Endothelial cell of umbilical vein (primary cell): ENCODE measurements around the gene CBX5. TPM values are rescaled to one million over a fixed set of nuclear protein-coding genes. Genes with fewer than 3 reads are reported as not detected.
A peak's percentile ranks its signal among the peaks of the same experiment; 100 is the strongest.
"Not testable (repeated sequence)": the region's sequence is repeated elsewhere in the genome, so short reads cannot be mapped to it uniquely, and the experiment has no call there.

Source experiments
- BruUV-seq: library from RNA; stranded (reverse); fragments of 400-500 nt; replicated peaks from 2 replicates; lab custom pipeline; 2021; lab: Mats Ljungman, UMichigan
- CTCF ChIA-PET: fragments of 300-600, 350-600 bp; sonication (Branson Sonifier 250); formaldehyde crosslinking; loops from one replicate; lab custom pipeline; 2021; ENCODE audit warnings: antibody characterized with exemption, inconsistent platforms; lab: Charles Lee
- POLR2A ChIA-PET: fragments of 300-600, 350-600 bp; sonication (Branson Sonifier 250); formaldehyde crosslinking; loops from one replicate; lab custom pipeline; 2021; ENCODE audit warnings: antibody characterized with exemption, inconsistent platforms; lab: Charles Lee
- DNase-seq: peaks from one replicate; pipeline ENCODE4 v3.0.0-alpha.2; 2011; ENCODE audit warnings: low read depth, low spot score
- FAIRE-seq: peaks from 2 replicates; lab custom pipeline; 2011; peaks lifted over from hg19 to GRCh38; lab: Jason Lieb, UNC
- H2AFZ ChIP-seq: 2 replicates; pipeline ENCODE4 v1.6.0; 2012; ENCODE audit warnings: low read depth, low read length, control low read depth, inconsistent platforms
- H3K27ac ChIP-seq: 2 replicates; pipeline ENCODE4 v1.5.1; 2011; ENCODE audit warnings: low read depth, mild to moderate bottlenecking, control low read depth, low read length, moderate library complexity; ENCODE audit not compliant: insufficient read depth
- H3K27me3 ChIP-seq, 2 experiments: 2 replicates each; pipeline versions ENCODE4 v1.6.0 to v1.6.1; 2011; ENCODE audit warnings: low read length in 2 of 2, mixed read lengths in 1 of 2; ENCODE audit not compliant: control insufficient read depth in 2 of 2, insufficient read depth in 2 of 2
- H3K36me3 ChIP-seq, 2 experiments: 2 replicates in 1 of 2; 3 replicates in 1 of 2; pipeline ENCODE4 v1.5.1; 2011; ENCODE audit warnings: low read length in 2 of 2, mild to moderate bottlenecking in 1 of 2, moderate library complexity in 1 of 2; ENCODE audit not compliant: control insufficient read depth in 2 of 2, insufficient read depth in 2 of 2; ENCODE audit errors: extremely low read depth in 1 of 2
- H3K4me1 ChIP-seq: 3 replicates; pipeline ENCODE4 v1.5.1; 2011; ENCODE audit warnings: mild to moderate bottlenecking, low read length; ENCODE audit not compliant: control insufficient read depth, insufficient read depth; ENCODE audit errors: extremely low read depth
- H3K4me2 ChIP-seq: 2 replicates; pipeline ENCODE4 v1.6.1; 2011; ENCODE audit warnings: low read length, control low read depth, mixed read lengths; ENCODE audit not compliant: insufficient read depth
- H3K4me3 ChIP-seq, 3 experiments: fragments of 200-600 bp in 1 of 3; sonication (generic), shearing (Covaris generic) in 1 of 3; replicated peaks in 1 of 3; 2 replicates each; pipeline ENCODE4 v1.5.1; 2011 to 2016; ENCODE audit warnings: control low read depth in 3 of 3, low read length in 3 of 3, mild to moderate bottlenecking in 2 of 3, inconsistent platforms in 1 of 3, low read depth in 1 of 3, moderate library complexity in 1 of 3; ENCODE audit not compliant: insufficient read depth in 1 of 3
- H3K79me2 ChIP-seq: 2 replicates; pipeline ENCODE4 v1.6.0; 2012; ENCODE audit warnings: low read length, inconsistent platforms; ENCODE audit not compliant: control insufficient read depth, insufficient read depth
- H3K9ac ChIP-seq: replicated peaks from 2 replicates; pipeline ENCODE3; 2011; ENCODE audit warnings: low read length, control low read depth; ENCODE audit not compliant: insufficient read depth; ENCODE audit errors: extremely low read depth
- H3K9me1 ChIP-seq: replicated peaks from 3 replicates; pipeline ENCODE4 v1.6.0; 2011; ENCODE audit warnings: mild to moderate bottlenecking, low read length; ENCODE audit not compliant: control insufficient read depth, insufficient read depth; ENCODE audit errors: extremely low read depth
- H3K9me3 ChIP-seq: replicated peaks from 2 replicates; pipeline ENCODE4 v1.5.1; 2012; ENCODE audit warnings: low read length, inconsistent platforms; ENCODE audit not compliant: control insufficient read depth, insufficient read depth
- H4K20me1 ChIP-seq: replicated peaks from 2 replicates; pipeline ENCODE3; 2011; ENCODE audit warnings: mild to moderate bottlenecking, low read length; ENCODE audit not compliant: control insufficient read depth, insufficient read depth; ENCODE audit errors: extremely low read depth
- FOS ChIP-seq: IDR thresholded peaks from 2 replicates; pipeline ENCODE4 v1.6.1; 2011; ENCODE audit warnings: mild to moderate bottlenecking, low read length, moderate library complexity, borderline replicate concordance; ENCODE audit not compliant: insufficient read depth
- POLR2A ChIP-seq: IDR thresholded peaks from 2 replicates; pipeline ENCODE4 v1.6.1; 2012; ENCODE audit warnings: low read depth, mild to moderate bottlenecking, control low read depth, low read length
- POLR2AphosphoS5 ChIP-seq: IDR thresholded peaks from 2 replicates; pipeline ENCODE4 v1.6.1; 2012; ENCODE audit warnings: low read depth, mild to moderate bottlenecking, control low read depth, low read length, moderate library complexity; ENCODE audit not compliant: insufficient read depth
- dilution Hi-C: fragments of 300-500 bp; cut with MboI; formaldehyde crosslinking; loops from one replicate; pipeline ENCODE4 v1.15.0; 2019; ENCODE audit warnings: low sequenced_read_pairs; ENCODE audit not compliant: extremely low pct_ligation_motif_present
- intact Hi-C: fragments of 100-400 bp; cut with micrococcal nuclease; formaldehyde crosslinking; loops from one replicate; pipeline ENCODE4 v1.10.0; 2022
- polyA plus RNA-seq, 4 experiments: library from polyadenylated mRNA; depleted of rRNA in 3 of 4; stranded (reverse) in 3 of 4; unstranded in 1 of 4; fragments of >200 nt; gene quantifications; 2 replicates each; pipeline versions ENCODE4 v1.2.1 to v1.2.3, GENCODE V29; 2011 to 2012; ENCODE audit warnings: missing spikeins in 1 of 4
- total RNA-seq: library from RNA; stranded (reverse); gene quantifications from 2 replicates; pipeline ENCODE4 v1.2.3, GENCODE V29; 2021
- TF ChIP-seq, protein P1 (sequence below), 2 donors: IDR thresholded peaks; 1 replicate in 1 of 2; 2 replicates in 1 of 2; pipeline ENCODE4 v1.5.1; 2011; ENCODE audit warnings: low read length in 2 of 2, mild to moderate bottlenecking in 2 of 2, moderate library complexity in 2 of 2, control low read depth in 1 of 2, inconsistent platforms in 1 of 2, low read depth in 1 of 2; ENCODE audit not compliant: insufficient read depth in 1 of 2; ENCODE audit errors: extremely low read depth in 1 of 2

The CBX5 gene
- total and polyA plus RNA-seq, 2 donors (not counting 3 experiments of a cell fraction or from before 2014, with no cell fraction given), result 22.8 to 111 TPM

DNA sequence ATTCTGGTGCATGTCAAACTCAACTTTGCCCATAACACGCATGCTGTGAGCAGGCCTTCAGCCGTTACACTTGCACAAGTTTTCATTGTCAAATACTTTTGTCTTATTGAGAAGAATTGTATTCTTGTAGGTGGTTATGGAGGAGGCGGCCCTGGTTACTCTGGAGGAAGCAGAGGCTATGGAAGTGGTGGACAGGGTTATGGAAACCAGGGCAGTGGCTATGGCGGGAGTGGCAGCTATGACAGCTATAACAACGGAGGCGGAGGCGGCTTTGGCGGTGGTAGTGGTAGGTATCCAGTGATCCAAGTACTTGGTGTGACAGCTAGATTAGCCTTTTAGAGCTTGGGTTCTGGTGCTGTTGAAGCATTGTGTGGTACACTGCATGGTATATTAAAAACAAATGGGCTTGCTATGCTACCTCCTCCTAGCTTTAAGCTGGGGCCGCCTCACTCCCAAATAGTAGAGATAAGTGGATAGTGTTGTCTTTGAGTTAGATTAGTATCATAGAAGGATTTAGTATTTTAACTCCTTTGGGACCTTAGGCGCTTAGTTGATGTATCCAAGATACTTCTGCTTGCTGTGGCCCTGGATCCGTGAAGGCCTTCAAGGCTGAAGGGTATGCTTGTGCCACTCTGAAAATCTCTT lies 3.1 kb upstream of the CBX5 start:
- Histone ChIP-seq H3K27me3 (no peaks in the 10 kb centered on the region), H3K27ac (no peak overlapping the region), H3K79me2 (peaks cover 62% of the 10 kb centered on the region), H3K4me3 (peak overlapping the region; percentile 28 to 71 (median 61)), H3K4me1 (peaks cover 36% of the 10 kb centered on the region), H2AFZ (no peak overlapping the region), H3K9me1 (no peaks in the 10 kb centered on the region), H3K4me2 (peak overlapping the region; percentile 95), H4K20me1 (peaks cover 16% of the 10 kb centered on the region), H3K36me3 (peaks cover 20 to 37% of the 10 kb centered on the region in 2 experiments), H3K9ac (peak overlapping the region; percentile 84), H3K9me3 (no peaks in the 10 kb centered on the region)
- intact Hi-C loops (loop anchor here (5.0 kb wide), 2 partner anchors 129 to 149 kb away; no protein-coding TSS in a partner anchor), dilution Hi-C loops (no loop called here)
- ChIA-PET CTCF (interaction anchor here (0.5 to 3.2 kb wide), 3 partner anchors 32 to 87 kb away, joined by 3 to 17 read pairs (median 3); no protein-coding TSS in a partner anchor), POLR2A (interaction anchor here (1.9 kb wide), 1 partner anchor 9 kb away, joined by 3 read pairs; no protein-coding TSS in a partner anchor)
- no TSS peak for BruUV-seq
- FAIRE-seq (no peak), DNase-seq (no peak)
- no peak for TF ChIP-seq FOS
- TF ChIP-seq, protein P1, sequence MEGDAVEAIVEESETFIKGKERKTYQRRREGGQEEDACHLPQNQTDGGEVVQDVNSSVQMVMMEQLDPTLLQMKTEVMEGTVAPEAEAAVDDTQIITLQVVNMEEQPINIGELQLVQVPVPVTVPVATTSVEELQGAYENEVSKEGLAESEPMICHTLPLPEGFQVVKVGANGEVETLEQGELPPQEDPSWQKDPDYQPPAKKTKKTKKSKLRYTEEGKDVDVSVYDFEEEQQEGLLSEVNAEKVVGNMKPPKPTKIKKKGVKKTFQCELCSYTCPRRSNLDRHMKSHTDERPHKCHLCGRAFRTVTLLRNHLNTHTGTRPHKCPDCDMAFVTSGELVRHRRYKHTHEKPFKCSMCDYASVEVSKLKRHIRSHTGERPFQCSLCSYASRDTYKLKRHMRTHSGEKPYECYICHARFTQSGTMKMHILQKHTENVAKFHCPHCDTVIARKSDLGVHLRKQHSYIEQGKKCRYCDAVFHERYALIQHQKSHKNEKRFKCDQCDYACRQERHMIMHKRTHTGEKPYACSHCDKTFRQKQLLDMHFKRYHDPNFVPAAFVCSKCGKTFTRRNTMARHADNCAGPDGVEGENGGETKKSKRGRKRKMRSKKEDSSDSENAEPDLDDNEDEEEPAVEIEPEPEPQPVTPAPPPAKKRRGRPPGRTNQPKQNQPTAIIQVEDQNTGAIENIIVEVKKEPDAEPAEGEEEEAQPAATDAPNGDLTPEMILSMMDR (IDR thresholded peaks at IDR 0.05; ENCODE audit: extremely low read depth in 1 of 2, insufficient read depth in 1 of 2, low read depth in 1 of 2, low read length in 2 of 2), result no peak
- TF ChIP-seq POLR2AphosphoS5, result peak; percentile 0
- TF ChIP-seq POLR2A, result peak; percentile 28

DNA sequence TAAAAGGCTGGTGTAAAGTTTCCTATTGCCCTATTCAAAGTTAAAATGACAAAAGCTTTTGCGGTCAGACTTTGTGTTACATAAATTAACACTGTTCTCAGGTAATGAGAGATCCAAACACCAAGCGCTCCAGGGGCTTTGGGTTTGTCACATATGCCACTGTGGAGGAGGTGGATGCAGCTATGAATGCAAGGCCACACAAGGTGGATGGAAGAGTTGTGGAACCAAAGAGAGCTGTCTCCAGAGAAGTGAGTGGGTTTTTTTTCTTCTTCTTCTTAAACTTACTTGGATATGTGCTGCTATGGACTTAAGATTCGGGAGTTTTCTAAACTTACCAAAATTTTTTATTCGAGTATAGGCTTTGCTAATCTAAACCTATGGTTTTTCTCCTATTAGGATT lies 1.8 kb upstream of the CBX5 start:
- Histone ChIP-seq H3K36me3 (peaks cover 13 to 28% of the 10 kb centered on the region in 2 experiments), H3K4me2 (peak overlapping the region; percentile 95), H4K20me1 (peaks cover 14% of the 10 kb centered on the region), H3K27ac (peak overlapping the region; percentile 88), H3K9ac (peak overlapping the region; percentile 84), H3K4me3 (peak overlapping the region; percentile 28 to 71 (median 61)), H3K79me2 (peaks cover 76% of the 10 kb centered on the region), H3K4me1 (peaks cover 46% of the 10 kb centered on the region)
- intact Hi-C loops, result loop anchor here (5.0 kb wide), 2 partner anchors 131 to 151 kb away; no protein-coding TSS in a partner anchor
- FAIRE-seq, DNase-seq, H3K27me3 ChIP-seq, H2AFZ ChIP-seq, BruUV-seq, H3K9me3 ChIP-seq, dilution Hi-C loops, H3K9me1 ChIP-seq: not testable (repeated sequence)
- CTCF ChIA-PET, result interaction anchor here (0.7 to 3.7 kb wide), 3 partner anchors 30 to 77 kb away, joined by 3 to 39 read pairs (median 8); partner anchors contain the start of gene COPZ1
- POLR2A ChIA-PET, result interaction anchor here (2.3 to 3.2 kb wide), 2 partner anchors 22 to 77 kb away, joined by 11 to 29 read pairs; no protein-coding TSS in a partner anchor

GRCh38 chr12:54281261-54281638 lies 1.3 kb upstream of the CBX5 start:
- H3K4me2 ChIP-seq, result peak overlapping the region; percentile 95
- ChIA-PET POLR2A (interaction anchor here (1.5 to 3.2 kb wide), 3 partner anchors 21 to 78 kb away, joined by 4 to 29 read pairs (median 11); no protein-coding TSS in a partner anchor), CTCF (interaction anchor here (0.7 to 3.7 kb wide), 3 partner anchors 30 to 78 kb away, joined by 3 to 39 read pairs (median 8); partner anchors contain the start of gene COPZ1)
- peaks cover 11 to 23% of the 10 kb centered on the region in 2 experiments for H3K36me3 ChIP-seq
- H2AFZ ChIP-seq, H3K9me1 ChIP-seq, FAIRE-seq, DNase-seq, BruUV-seq, H3K9me3 ChIP-seq, H3K27me3 ChIP-seq, dilution Hi-C loops: not testable (repeated sequence)
- H3K79me2 ChIP-seq, result peaks cover 78% of the 10 kb centered on the region
- H3K4me1 ChIP-seq, result peaks cover 51% of the 10 kb centered on the region
- peaks cover 11% of the 10 kb centered on the region for H4K20me1 ChIP-seq
- peak overlapping the region; percentile 88 for H3K27ac ChIP-seq
- peak overlapping the region; percentile 84 for H3K9ac ChIP-seq
- peak overlapping the region; percentile 28 to 71 (median 61) for H3K4me3 ChIP-seq
- intact Hi-C loops, result loop anchor here (5.0 kb wide), 2 partner anchors 131 to 151 kb away; no protein-coding TSS in a partner anchor
